GM12801 (cell line): Measurements from ENCODE around the gene MRPL12.

Experiments used
- TF ChIP-seq, protein P1 (sequence below): IDR thresholded peaks from one replicate; pipeline ENCODE4 v1.5.1; 2011; ENCODE audit warnings: control low read depth; ENCODE audit not compliant: insufficient read length; ENCODE audit errors: extremely low read depth

Gene MRPL12

DNA sequence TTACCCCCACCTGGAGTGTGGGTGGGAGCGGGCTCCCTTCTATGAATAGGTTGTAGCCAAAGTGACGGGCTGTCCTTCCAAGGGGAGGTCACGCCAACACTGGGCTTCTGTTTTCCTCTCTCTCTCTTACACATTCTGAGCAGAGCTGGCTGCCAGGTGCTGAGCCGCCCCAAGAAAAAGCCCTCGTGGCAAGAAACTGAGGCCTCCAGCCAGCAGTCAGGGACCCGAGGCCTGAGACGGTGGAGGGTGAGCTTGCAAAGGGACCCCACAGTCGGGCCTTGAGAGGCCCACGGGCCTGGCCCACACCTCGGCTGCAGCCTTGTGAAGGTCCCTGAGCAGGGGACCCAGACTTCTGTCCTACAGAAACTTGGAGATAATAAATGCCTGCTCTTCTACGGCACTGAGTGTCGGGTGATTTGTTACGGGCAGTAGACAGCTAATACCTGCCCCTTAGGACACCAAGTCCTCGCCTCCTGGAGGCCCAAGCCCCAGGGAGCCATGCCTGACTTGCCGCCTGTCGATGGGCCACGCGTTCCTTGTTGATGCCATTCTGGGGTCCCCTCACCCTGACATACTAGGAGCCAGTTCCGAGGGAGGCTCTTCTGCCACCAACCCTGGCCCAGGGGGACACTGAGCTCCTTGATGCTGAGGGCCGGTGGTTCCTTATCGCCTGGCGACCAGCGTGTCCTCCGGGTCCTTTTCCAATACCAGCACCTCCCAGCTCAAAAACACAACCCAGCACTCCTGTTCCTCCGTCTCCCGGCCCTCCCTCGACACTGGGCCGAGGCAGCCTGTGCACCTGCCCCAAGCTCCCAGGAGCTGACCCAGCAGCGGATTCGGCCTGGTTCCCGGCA, 35.0 kb downstream of the MRPL12 start:
- TF ChIP-seq, protein P1, sequence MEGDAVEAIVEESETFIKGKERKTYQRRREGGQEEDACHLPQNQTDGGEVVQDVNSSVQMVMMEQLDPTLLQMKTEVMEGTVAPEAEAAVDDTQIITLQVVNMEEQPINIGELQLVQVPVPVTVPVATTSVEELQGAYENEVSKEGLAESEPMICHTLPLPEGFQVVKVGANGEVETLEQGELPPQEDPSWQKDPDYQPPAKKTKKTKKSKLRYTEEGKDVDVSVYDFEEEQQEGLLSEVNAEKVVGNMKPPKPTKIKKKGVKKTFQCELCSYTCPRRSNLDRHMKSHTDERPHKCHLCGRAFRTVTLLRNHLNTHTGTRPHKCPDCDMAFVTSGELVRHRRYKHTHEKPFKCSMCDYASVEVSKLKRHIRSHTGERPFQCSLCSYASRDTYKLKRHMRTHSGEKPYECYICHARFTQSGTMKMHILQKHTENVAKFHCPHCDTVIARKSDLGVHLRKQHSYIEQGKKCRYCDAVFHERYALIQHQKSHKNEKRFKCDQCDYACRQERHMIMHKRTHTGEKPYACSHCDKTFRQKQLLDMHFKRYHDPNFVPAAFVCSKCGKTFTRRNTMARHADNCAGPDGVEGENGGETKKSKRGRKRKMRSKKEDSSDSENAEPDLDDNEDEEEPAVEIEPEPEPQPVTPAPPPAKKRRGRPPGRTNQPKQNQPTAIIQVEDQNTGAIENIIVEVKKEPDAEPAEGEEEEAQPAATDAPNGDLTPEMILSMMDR = no peak

DNA sequence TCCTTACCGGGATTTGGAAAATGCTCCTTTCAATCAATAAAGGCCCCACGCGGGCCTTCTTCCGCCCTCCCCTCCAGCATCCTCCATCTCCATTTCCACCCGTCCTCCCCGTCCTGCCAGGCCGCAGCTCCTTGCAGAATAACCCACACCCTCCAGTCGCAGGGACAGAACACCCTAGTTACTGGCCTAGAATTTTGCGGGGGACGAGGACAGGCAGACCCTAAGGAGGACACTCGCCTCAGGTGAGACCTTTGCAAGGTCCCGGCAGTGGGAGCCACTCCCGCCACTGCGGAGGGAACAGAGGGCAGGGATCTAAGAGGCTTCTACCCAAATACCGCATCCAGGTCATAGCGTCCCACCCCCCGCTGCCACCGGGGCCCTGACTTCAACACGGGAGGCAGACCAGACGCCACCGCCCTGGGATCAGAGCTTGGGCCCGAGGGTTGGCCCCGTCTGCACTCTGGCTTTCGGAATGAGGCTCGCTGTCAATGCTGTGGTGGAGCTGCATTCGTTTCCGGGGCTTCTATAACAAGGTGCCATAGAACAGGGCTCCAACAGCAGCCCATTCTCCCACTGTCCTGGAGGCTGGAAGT, 35.7 kb downstream of the MRPL12 start:
- TF ChIP-seq, protein P1 = no peak

DNA sequence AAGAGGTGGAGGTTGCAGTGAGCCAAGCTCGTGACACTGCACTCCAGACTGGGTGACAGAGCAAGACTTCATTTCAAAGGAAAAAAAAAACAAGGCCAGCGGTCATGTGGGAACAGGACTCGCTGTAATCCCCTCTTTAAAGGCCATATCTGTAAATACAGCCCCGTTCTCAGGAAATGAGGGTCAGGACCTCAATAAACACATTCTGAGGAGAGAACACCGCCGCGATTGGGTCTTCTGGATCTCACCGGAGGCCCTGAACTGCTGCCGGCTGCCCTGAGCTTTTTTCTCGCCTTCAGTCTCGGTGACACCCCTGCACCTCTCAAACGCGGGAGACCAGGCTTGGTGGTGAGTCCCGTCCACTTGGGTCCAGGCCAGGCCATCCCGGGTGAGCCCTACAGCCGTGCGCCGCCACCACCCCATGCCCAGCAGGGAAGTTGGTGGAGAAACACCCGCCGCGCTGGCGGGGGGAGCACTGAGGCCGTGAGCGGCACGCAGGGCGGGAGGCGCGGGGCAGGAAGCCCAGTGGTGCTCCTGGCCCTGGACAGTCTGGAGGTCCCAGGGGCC, 37.3 kb downstream of the MRPL12 start:
- TF ChIP-seq, protein P1 = no peak

DNA sequence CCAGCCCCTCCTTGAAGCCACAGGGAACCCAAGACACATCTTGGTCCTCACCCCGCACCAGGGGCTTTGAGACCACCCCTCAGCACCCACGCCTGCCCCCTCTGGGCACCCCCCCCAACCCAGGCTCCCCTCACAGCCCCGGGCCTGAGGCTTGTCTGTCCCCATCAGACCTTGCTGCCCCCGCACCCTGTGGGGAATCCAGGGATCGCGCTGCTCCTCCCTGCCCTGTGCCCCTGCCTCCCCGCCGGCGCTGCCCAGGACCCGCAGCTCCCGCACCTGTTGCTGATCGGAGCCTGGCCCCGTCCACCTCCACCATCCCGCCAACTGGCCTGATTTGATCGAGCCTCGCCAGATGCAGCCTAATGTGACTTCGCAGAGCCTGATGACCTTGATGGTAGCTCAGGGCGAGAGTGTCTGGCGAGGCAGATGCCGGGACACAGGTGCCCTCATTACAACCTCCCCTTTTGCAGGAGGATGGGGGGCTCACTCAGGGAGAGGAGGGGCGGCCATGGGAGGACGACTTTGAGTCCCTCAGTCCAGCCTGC, 38.0 kb downstream of the MRPL12 start:
- TF ChIP-seq, protein P1 = no peak

DNA sequence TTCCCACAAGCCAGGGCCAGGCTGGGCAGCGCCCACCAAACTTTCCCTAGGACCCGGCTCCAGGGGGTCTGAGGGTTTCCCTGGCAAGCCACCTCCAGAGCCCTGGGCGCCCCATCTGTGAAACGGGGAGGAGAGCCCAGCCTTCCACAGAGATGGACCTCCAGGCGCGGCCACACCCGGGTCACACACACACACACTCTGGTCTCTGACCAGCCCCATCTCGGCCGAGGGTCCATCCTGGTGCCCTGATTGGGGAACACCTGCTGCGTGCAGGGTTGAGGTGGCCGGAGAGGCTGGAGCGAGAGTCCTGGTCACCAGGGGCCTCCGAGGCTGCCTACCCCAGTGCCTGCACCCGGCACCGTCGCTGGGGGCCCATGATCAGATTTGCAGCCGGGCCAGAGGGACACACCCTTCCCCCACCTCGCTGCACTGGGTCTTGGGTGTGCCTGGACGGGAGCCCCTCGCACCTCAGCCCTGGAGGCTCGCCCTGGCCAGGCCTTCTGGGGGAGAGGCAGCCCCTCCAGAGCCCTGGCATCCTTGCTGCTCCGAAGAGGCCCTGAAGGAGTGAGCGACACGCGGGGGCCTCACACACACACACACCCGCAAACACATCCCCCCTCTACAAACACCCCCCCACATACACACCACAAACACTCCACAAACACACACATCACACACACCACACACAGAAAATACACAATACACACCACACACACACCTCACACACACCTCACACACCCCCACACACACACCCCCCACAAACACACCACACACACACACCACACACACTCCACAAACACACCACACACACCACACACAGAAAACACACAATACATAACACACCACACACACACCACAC, 38.7 kb downstream of the MRPL12 start:
- TF ChIP-seq, protein P1 = no peak
